PC-9 (cell line): ENCODE measurements around the gene PRKCA.

Experiments
- EZH2 ChIP-seq: fragments of 200-600 bp; sonication (generic); IDR thresholded peaks from 2 replicates; pipeline ENCODE4 v1.8.0; 2017; ENCODE audit warnings: antibody characterized with exemption, low read depth
- TF ChIP-seq, protein P1 (sequence below): fragments of 200-600 bp; sonication (generic); conservative IDR thresholded peaks from 2 replicates; pipeline ENCODE4 v1.6.1; 2017; ENCODE audit warnings: mixed run types, antibody characterized with exemption, mild to moderate bottlenecking, moderate library complexity

DNA sequence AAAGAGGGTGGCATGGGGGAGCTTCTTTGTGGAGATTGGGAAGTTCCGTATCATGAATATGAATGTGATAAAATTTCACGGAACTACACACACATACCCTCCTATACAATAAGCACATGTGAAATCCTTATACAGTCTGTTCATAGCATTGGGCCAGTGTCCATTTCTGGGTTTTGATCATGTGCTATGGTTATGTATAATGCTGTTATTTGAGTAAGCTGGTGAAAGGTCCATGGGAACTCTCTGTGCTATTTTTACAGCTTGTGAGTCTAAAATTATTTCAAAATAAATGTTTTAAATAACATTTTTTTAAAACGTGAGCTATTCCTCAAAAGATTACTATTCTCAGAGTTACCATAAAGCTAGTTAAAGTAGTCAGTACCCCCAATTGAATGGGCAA is 327.3 kb downstream of the PRKCA start:
- TF ChIP-seq, protein P1, sequence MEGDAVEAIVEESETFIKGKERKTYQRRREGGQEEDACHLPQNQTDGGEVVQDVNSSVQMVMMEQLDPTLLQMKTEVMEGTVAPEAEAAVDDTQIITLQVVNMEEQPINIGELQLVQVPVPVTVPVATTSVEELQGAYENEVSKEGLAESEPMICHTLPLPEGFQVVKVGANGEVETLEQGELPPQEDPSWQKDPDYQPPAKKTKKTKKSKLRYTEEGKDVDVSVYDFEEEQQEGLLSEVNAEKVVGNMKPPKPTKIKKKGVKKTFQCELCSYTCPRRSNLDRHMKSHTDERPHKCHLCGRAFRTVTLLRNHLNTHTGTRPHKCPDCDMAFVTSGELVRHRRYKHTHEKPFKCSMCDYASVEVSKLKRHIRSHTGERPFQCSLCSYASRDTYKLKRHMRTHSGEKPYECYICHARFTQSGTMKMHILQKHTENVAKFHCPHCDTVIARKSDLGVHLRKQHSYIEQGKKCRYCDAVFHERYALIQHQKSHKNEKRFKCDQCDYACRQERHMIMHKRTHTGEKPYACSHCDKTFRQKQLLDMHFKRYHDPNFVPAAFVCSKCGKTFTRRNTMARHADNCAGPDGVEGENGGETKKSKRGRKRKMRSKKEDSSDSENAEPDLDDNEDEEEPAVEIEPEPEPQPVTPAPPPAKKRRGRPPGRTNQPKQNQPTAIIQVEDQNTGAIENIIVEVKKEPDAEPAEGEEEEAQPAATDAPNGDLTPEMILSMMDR, result no peak
- no peak for TF ChIP-seq EZH2
